ENCODE measurements around the gene ATP10A.
"Not testable (repeated sequence)": the region's sequence is repeated elsewhere in the genome, so short reads cannot be mapped to it uniquely, and the experiment has no call there.

The ATP10A gene

GRCh38 chr15:25882466-25882865 lies 19.3 kb upstream of the ATP10A start:
- no peak for DNase-seq (ENCODE audit: low spot score)

GRCh38 chr15:25880877-25881276 lies 17.8 kb upstream of the ATP10A start:
- not testable (repeated sequence) for DNase-seq (ENCODE audit: low spot score)

- no peak for DNase-seq (ENCODE audit: low spot score)
Observed at GRCh38 chr15:25880411-25880810, 17.3 kb upstream of the ATP10A start.

GRCh38 chr15:25879438-25879837 lies 16.3 kb upstream of the ATP10A start:
- DNase-seq (ENCODE audit: low spot score): no peak

- no peak for DNase-seq (ENCODE audit: low spot score)
Observed at GRCh38 chr15:25877681-25878080, 14.6 kb upstream of the ATP10A start.

- no peak for DNase-seq (ENCODE audit: low spot score)
Observed at GRCh38 chr15:25876231-25877140, 13.4 kb upstream of the ATP10A start.

GRCh38 chr15:25875566-25875965 lies 12.4 kb upstream of the ATP10A start:
- no peak for DNase-seq (ENCODE audit: low spot score)

GRCh38 chr15:25874379-25874778 lies 11.3 kb upstream of the ATP10A start:
- DNase-seq (ENCODE audit: low spot score): no peak

GRCh38 chr15:25871403-25871802 lies 8.3 kb upstream of the ATP10A start:
- DNase-seq (ENCODE audit: low spot score): no peak

GRCh38 chr15:25870938-25871337 lies 7.8 kb upstream of the ATP10A start:
- no peak for DNase-seq (ENCODE audit: low spot score)

GRCh38 chr15:25869701-25870100 lies 6.6 kb upstream of the ATP10A start:
- DNase-seq (ENCODE audit: low spot score): no peak

GRCh38 chr15:25866874-25867273 lies 3.7 kb upstream of the ATP10A start:
- DNase-seq (ENCODE audit: low spot score): no peak

GRCh38 chr15:25866251-25866650 lies 3.1 kb upstream of the ATP10A start:
- DNase-seq (ENCODE audit: low spot score): no peak

- DNase-seq (ENCODE audit: low spot score): no peak
Observed at GRCh38 chr15:25864966-25865365, 1.8 kb upstream of the ATP10A start.

GRCh38 chr15:25863968-25864580 lies 947 bp upstream of the ATP10A start:
- no peak for DNase-seq (ENCODE audit: low spot score)

- DNase-seq (ENCODE audit: low spot score): no peak
Observed at GRCh38 chr15:25862472-25863110, 536 bp downstream of the ATP10A start.

GRCh38 chr15:25862071-25862471 lies 1.1 kb downstream of the ATP10A start:
- no peak for DNase-seq (ENCODE audit: low spot score)

GRCh38 chr15:25860885-25861866 lies 2.0 kb downstream of the ATP10A start:
- no peak for DNase-seq (ENCODE audit: low spot score)

GRCh38 chr15:25859838-25860645 lies 3.1 kb downstream of the ATP10A start:
- DNase-seq (ENCODE audit: low spot score): no peak

- DNase-seq (ENCODE audit: low spot score): no peak
Observed at GRCh38 chr15:25858952-25859760, 4.0 kb downstream of the ATP10A start.

Measured in ecto neural progenitor cell (in vitro differentiated cells).